Measurements from ENCODE around the gene MRM1.

The MRM1 gene

GRCh38 chr17:36631022-36631421 lies 29.6 kb downstream of the MRM1 start:
- FAIRE-seq: no peak
- DNase-seq (ENCODE audit: insufficient read length, low spot score): no peak
- no peak for TF ChIP-seq POLR2A (IDR thresholded peaks at IDR 0.05; ENCODE audit: low read depth, low read length)

- DNase-seq (ENCODE audit: insufficient read length, low spot score) (no peak), FAIRE-seq (no peak)
- no peak for TF ChIP-seq POLR2A (IDR thresholded peaks at IDR 0.05; ENCODE audit: low read depth, low read length)
Observed at GRCh38 chr17:36632916-36633771, 31.8 kb downstream of the MRM1 start.

- no peak for FAIRE-seq
- DNase-seq (ENCODE audit: insufficient read length, low spot score): no peak
- no peak for TF ChIP-seq POLR2A (IDR thresholded peaks at IDR 0.05; ENCODE audit: low read depth, low read length)
Observed at GRCh38 chr17:36640346-36640745, 39.0 kb downstream of the MRM1 start.

- DNase-seq (ENCODE audit: insufficient read length, low spot score) (no peak), FAIRE-seq (no peak)
- no peak for TF ChIP-seq POLR2A (IDR thresholded peaks at IDR 0.05; ENCODE audit: low read depth, low read length)
Observed at GRCh38 chr17:36640836-36641235, 39.5 kb downstream of the MRM1 start.

GRCh38 chr17:36641331-36641876 lies 40.0 kb downstream of the MRM1 start:
- no peak for DNase-seq (ENCODE audit: insufficient read length, low spot score)
- TF ChIP-seq POLR2A (IDR thresholded peaks at IDR 0.05; ENCODE audit: low read depth, low read length): no peak
- no peak for FAIRE-seq

GRCh38 chr17:36641877-36642845 lies 40.8 kb downstream of the MRM1 start:
- DNase-seq (ENCODE audit: insufficient read length, low spot score) (no peak), FAIRE-seq (no peak)
- no peak for TF ChIP-seq POLR2A (IDR thresholded peaks at IDR 0.05; ENCODE audit: low read depth, low read length)

GRCh38 chr17:36643086-36643685 lies 41.8 kb downstream of the MRM1 start:
- DNase-seq (ENCODE audit: insufficient read length, low spot score) (no peak), FAIRE-seq (no peak)
- TF ChIP-seq POLR2A (IDR thresholded peaks at IDR 0.05; ENCODE audit: low read depth, low read length): no peak

GRCh38 chr17:36645422-36645821 lies 44.0 kb downstream of the MRM1 start:
- FAIRE-seq: no peak
- DNase-seq (ENCODE audit: insufficient read length, low spot score): no peak
- TF ChIP-seq POLR2A (IDR thresholded peaks at IDR 0.05; ENCODE audit: low read depth, low read length): no peak

GRCh38 chr17:36647636-36648035 lies 46.3 kb downstream of the MRM1 start:
- DNase-seq (ENCODE audit: insufficient read length, low spot score) (no peak), FAIRE-seq (no peak)
- TF ChIP-seq POLR2A (IDR thresholded peaks at IDR 0.05; ENCODE audit: low read depth, low read length): no peak

GRCh38 chr17:36650096-36650775 lies 48.9 kb downstream of the MRM1 start:
- DNase-seq (ENCODE audit: insufficient read length, low spot score): no peak
- no peak for FAIRE-seq
- TF ChIP-seq POLR2A (IDR thresholded peaks at IDR 0.05; ENCODE audit: low read depth, low read length): no peak

GRCh38 chr17:36653374-36653773 lies 52.0 kb downstream of the MRM1 start:
- no peak for TF ChIP-seq POLR2A (IDR thresholded peaks at IDR 0.05; ENCODE audit: low read depth, low read length)
- FAIRE-seq (no peak), DNase-seq (ENCODE audit: insufficient read length, low spot score) (no peak)

GRCh38 chr17:36653856-36654255 lies 52.5 kb downstream of the MRM1 start:
- DNase-seq (ENCODE audit: insufficient read length, low spot score) (no peak), FAIRE-seq (no peak)
- no peak for TF ChIP-seq POLR2A (IDR thresholded peaks at IDR 0.05; ENCODE audit: low read depth, low read length)

- DNase-seq (ENCODE audit: insufficient read length, low spot score) (no peak), FAIRE-seq (no peak)
- no peak for TF ChIP-seq POLR2A (IDR thresholded peaks at IDR 0.05; ENCODE audit: low read depth, low read length)
Observed at GRCh38 chr17:36655726-36656125, 54.3 kb downstream of the MRM1 start.

All from H54 (cell line).